GM21825 (cell line): ENCODE measurements around the gene B9D2.
"Not testable (repeated sequence)": the region's sequence is repeated elsewhere in the genome, so short reads cannot be mapped to it uniquely, and the experiment has no call there.

Experiments
- ATAC-seq: cut with Tn5 transposase; IDR thresholded peaks from one replicate; pipeline ENCODE4 v1.9.1; 2021; ENCODE audit warnings: mild to moderate bottlenecking, moderate library complexity; ENCODE audit not compliant: unreplicated experiment

The B9D2 gene

DNA sequence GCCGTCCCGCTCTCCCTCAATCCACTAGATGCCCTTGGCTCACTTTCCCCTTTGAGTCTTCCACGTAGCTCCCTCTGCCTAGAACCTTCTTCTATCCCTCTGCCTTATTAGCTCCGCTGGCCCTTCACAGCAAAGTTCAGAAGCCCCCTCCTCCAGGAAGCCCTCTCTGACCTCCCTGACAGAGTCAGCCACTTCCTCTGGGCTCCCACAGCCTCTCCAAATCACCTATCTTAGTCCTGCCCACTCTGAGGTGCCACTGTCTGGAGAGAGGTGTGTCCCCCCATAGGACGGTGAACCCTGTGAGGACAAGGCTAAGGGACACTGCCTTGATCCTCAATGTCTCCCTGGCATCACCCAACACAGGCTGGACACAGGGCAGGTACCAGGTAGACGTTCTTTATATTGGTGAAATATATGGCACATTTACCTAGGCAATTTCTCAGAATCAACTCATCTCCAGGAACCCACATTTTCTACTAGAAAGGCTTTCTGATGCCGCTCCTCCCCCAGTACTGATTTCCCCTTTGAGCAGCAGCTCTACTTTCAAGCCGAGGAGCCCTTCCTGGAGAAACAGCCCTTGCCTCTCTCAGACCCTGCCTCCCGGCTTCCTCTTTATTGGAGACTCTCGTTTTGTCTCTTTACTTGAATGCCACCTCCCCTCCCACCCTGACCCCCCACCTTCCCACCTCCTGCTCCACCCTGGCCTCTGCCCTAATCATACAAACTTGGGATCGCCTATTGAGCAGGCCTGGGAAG is 6.8 kb downstream of the B9D2 start:
- no peak for ATAC-seq

DNA sequence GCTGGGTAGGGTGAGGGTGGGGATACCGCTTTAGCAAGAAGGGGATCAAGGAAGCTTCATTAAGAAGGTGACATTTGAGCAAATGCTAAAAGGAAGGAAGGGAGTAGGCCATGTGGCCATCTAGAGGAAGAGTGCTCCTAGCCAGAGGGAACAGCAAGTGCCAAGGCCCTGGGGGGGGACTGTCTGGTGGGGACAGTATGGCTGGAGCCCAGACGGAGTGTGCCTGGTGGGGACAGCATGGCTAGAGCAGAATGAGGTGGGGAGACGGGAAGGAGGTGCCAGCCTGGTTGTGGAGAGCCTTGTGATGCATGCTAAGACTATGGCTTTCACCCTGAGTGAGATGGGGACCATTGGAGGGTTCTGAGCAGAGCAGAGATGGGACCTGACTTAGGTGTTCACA is 8.1 kb downstream of the B9D2 start:
- no peak for ATAC-seq

DNA sequence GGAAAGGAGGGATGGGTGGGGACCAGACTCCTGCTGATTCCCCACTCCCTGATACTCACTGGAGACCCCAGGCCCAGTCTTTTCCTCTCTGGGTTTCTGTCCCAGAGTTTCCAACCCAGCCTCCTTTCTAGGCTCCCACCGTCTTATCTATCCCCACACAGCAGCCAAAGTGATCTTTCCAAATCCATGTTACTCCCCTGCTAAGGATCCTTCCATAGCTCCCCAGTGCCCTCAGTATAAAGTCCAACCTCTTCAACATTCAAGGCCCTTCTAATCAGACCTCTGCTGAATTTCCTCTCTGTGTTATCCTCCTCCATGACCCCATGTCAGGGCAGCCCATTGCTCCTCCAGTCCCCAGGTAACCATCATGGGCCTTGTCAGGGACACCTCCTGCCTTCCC is 8.9 kb downstream of the B9D2 start:
- no peak for ATAC-seq

DNA sequence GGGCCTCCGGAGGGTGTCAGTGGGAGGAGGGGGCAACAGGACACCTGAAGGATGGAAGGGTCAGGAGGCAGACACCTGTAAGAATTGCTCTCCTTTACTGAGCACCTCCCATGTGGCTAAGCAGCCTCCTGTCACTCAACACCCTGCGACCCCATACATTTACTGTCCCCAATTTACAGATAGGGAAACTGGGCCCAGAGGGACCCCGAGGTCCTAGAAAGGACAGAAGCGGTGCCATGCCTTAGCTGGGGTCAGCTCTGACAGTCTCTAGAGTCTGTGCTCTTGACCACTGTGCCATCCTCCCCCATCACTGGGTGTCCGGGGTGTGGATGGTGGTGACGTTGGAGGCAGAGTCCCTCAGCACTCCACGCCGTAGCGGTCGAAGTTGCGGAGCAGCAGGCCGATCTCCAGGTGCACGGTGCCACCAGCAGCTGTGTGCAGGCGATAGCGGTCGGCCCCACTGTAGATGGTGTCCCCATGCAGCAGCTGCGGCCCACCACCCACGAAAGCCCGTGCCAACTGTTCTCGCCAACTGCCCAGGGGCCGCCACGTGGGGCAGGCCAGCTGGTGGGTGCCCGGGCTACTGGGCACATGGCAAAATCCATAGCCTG is 9.5 kb downstream of the B9D2 start:
- no peak for ATAC-seq

DNA sequence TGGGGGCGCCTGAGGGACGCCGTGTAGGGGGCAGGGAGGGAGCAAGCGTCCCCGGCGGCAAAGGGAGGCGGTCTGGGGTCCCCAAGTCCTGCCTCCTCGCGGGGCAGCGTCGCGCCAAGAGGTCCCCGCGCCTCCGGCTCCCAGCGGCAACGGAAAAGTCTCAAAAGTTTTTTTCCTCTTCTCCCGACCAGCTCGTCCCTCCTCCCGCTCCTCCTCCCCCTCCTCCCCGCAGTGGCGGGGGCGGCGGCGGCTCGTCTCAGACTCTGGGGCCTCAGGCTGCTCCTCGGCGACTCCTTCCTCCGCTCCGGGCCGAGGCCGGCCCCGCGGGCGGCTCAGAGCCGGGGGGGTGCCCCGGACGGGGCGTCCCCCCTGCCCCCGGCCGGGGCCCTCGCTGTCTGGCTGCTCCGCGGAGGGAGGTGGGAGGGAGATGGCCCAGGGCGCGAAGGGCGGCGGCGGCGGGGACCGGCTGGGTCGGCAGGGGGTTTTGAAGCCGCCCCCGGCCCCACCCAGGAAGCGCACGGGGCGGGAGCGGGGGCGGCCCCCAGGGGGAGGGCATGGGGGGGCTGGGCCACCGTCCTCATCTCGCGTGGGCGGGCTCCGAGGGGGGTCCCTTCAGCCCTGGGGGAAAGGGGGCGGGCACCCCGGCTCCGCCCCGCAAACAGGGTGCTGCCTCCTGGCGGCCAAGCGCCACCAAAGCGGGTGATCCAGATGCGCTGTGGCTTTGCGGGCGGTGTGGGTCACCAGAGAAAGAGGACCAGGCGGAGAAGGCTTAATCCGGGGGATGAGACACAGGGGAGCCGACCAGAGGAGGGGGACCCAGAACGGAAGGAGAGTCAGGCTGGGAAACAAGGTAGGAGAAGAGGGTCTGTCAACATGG is 10.2 kb downstream of the B9D2 start, which contains the start of gene TGFB1:
TGFB1 (minus strand) TSS at position 457 of the 877 bp plus-strand sequence. CDS start 878 bp downstream, outside the sequence.
- peak; percentile 39 for ATAC-seq

DNA sequence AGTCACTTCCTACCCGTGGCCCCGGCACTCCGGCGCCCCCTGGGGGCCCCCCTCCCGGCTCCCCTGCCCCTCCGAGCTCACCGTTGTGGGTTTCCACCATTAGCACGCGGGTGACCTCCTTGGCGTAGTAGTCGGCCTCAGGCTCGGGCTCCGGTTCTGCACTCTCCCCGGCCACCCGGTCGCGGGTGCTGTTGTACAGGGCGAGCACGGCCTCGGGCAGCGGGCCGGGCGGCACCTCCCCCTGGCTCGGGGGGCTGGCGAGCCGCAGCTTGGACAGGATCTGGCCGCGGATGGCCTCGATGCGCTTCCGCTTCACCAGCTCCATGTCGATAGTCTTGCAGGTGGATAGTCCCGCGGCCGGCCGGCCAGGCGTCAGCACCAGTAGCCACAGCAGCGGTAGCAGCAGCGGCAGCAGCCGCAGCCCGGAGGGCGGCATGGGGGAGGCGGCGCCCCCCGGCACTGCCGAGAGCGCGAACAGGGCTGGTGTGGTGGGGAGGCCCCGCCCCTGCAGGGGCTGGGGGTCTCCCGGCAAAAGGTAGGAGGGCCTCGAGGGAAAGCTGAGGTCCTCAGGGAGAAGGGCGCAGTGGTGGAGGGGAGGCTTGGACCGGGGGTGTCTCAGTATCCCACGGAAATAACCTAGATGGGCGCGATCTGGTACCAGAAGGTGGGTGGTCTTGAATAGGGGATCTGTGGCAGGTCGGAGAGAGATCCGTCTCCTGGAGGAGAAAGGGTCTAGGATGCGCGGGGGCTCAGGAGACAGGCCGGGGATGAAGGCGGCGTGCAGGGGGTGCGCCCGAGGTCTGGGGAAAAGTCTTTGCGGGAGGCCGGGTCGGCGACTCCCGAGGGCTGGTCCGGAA is 11.1 kb downstream of the B9D2 start:
- ATAC-seq: no peak

DNA sequence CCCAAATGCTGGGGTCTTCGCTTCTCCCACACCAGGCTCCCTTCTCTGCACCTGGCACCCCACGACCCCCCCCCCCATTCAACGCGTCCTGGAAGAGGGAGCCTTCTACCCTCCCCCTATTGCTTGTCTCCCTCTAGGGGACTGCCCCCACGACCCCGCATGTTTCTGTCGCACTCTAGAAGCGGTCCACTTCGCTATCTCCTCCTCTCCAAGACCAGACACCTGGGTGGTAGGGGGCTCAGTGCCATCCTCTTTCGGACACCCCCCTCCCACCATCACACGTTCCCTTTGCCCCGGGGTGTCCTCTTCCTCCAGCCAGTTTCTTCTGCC is 11.7 kb downstream of the B9D2 start:
- no peak for ATAC-seq

DNA sequence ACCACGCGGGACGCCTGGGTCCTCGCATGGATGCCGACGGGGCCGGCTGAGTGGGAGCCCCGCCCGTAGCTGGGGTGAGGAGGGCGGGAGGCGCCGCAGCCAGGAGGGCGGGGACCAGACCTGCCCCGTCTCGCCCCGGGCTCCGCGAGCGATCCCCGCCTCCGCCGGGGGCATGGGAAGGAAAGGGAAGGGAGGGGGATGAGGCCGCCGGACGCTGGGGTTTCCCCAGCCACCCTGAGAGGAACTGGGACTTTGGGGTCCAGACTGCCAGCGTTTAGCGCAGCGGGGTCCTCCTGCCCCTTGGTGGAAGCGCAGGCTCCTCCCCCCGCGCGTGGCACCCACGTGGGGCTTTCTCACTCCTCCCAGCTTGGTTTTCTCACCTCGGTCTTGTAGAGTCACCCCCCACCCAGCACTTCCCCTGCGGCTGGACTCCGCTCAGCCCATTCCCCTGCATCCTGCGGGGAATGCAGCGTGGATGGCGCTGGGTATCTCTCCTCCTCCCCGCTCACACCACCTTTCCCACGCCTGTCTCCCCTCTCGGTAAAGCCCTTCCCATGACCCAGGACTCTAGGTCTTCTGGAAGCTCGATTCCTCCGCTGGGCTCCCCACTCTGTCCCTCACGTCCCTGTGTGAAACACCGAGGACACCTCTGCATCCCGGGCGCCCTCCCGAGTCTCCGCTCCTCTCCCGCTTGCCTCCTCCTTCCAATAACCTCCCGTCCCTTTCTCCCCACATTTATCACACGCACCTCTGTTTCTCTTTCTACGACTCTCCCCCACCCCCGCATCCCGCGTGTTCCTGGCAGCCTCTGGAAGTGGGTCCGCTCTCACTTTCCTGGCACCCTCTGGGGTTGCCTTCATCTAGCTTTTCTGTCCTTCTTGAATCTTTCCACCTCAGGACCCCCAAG is 12.4 kb downstream of the B9D2 start:
- peak; percentile 34 for ATAC-seq

DNA sequence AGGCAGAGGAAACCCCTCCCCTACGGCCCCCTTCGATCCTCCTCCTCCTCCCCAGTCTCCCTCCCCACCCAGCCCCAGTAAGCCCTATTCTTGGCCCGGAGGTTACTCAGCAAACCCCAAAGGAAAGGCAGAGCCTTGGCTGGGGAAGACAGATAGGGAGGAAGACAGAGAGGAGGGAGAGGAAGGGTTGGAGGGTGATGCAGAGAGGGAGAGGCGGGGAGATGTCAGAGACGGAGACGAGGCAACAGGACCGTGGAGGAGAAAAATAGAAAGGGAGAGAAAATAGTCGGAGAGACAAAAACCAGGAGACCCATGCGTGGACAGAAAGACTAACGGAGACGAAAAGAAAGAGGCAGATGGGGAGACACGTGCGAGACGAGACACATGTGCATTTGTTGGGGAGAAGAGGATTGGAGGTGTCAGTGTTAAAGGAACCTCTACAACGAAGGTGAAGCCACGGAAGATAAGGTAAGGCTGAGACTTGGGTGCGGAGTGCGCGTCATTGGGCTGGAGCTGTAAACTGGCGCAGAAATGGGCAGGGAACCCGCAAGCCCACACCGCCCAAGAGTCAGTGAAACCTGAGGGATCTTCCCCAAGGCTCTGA is 13.1 kb downstream of the B9D2 start:
- ATAC-seq: no peak

DNA sequence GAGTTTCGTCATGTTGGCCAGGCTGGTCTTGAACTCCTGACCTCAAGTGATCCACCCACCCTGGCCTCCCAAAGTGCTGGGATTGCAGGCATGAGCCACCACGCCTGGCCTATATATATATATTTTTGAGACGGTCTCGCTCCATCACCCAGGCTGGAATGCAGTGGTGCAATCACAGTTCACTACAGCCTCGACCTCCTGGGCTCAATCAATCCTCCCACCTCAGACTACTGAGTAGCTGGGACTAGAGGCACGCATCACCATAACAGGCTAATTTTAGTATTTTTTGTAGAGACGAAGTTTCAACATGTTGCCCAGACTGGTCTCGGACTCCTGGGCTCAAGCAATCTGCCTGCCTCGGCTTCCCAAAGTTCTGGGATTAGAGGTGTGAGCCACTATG is 17.0 kb downstream of the B9D2 start:
- ATAC-seq: not testable (repeated sequence)

DNA sequence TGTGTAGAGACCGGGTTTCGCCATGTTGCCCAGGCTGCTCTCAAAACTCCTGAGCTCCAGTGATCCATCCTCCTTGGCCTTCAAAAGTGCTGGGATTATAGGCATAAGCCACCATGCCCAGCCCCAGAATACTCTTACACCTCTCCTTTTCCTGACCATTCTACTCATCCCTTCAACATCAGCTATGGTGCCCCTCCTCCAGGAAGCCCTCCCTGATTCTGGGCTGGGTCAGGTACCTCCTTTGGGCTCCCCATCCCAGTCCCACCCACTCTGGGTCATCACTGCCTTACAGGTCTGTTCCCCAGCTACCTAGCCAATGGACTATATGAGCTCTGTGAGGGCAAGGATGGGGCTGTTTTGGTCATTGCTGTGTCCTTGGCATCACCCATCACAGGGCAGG is 19.8 kb downstream of the B9D2 start:
- no peak for ATAC-seq

DNA sequence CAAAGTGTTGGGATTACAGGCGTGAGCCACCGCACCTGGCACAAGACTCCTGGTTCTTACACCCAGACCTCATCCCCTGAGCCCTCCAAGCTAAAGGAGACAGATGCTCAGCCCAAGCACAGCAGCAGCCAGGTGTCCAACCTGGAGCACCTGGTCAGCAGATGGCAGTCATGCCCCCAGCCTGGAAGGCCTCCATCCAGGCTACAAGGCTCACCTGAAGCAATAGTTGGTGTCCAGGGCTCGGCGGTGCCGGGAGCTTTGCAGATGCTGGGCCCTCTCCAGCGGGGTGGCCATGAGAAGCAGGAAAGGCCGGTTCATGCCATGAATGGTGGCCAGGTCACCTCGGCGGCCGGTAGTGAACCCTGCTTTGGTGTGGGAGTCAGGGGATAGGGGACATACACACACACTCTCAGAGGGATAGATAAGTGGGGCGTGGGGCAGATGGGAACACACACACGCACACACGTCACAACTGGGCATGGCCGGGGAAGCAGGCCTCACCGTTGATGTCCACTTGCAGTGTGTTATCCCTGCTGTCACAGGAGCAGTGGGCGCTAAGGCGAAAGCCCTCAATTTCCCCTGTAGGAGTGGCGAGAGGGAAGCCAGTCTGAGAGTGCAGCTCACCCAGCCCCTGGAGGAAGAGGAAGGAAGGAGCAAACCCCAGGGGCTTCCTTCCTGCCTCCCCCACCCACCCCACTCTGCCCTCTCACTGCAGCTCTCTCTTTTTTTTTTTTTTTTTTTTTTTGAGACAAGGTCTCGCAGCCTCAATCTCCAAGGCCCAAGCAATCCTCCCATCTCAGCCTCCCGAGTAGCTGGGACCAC is 22.1 kb downstream of the B9D2 start:
- no peak for ATAC-seq

DNA sequence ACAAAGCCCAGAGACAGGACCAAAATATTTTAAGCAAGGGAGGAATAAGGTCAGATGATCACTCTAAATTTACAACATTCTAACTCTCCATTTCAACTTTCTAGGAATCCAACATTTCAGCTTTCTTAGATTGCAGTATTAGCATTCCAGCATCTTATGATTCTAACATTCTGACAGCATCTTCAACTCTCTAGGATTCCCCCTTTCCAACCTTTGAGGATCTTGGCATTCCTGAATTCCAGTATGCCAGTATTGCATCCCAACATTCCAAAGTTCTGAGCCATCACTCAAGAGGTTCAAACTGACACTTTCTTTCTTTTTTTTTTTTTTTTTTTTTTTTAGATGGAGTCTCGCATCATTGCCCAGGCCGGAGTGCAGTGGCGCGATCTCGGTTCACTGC is 24.0 kb downstream of the B9D2 start:
- no peak for ATAC-seq

DNA sequence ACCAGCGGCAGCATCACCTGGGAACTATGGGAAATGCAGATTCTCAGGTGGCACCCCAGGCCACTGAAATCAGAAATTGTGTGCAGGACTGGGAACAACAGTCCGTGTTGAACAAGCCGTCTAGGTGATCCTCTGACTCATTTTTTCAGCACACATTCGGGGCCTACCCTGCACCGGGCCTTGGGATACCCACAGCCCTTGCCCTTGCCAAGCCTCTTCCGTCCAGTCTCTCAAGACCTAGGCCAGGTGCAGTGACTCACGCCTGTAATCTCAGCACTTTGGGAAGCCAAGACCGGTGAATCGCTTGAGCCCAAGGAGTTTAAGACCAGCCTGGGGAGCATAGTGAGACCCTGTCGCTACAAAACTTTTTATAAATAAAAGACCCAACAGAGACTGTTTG is 28.5 kb downstream of the B9D2 start:
- ATAC-seq: no peak

DNA sequence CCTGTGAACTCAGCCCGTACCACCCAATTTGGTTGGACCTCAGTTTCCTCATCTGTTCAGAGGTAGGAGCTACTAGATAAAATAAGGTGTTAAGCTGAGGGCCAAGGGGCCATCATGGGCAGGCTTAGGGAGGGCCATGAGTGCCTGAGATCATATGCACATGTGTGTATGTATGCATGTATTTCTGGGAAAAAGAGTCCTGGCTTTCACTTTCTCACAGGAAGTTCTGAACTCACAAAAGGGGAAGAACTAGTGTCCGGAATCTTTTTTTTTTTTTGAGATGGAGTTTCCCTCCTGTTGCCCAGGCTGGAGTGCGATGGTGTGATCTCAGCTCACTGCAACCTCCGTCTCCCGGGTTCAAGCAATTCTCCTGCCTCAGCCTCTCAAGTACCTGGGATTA is 29.2 kb downstream of the B9D2 start:
- ATAC-seq: no peak

DNA sequence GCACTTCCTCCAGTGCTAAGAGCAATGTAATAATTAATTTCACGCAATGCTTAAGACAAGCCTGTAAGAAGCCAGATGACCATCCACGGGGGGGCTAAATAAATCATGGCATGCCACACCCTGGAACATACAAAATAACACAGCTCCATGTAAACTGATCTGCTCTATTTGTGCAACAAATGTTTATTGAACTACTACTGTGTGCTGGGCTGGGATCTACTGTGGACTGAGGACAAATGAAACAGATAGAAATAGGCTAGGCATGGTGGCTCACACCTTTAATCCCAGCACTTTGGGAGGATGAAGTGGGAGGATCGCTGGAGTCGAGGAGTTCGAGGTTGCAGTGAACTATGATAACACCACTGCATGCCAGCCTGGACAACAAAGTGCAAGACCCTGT is 31.5 kb downstream of the B9D2 start:
- no peak for ATAC-seq

DNA sequence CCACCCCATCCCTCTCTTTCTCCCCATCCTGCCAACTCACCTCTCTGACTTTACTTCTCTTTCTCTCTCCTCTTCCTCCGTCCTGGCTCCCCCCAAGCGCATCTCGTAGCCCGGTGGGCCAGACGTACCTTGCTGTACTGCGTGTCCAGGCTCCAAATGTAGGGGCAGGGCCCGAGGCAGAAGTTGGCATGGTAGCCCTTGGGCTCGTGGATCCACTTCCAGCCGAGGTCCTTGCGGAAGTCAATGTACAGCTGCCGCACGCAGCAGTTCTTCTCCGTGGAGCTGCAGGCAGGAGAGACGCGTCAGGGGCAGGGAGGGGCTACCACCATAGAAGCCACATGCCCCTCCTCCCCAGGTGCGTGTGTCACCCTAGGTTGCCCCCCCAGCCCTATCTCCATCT is 31.9 kb downstream of the B9D2 start:
- ATAC-seq: no peak

DNA sequence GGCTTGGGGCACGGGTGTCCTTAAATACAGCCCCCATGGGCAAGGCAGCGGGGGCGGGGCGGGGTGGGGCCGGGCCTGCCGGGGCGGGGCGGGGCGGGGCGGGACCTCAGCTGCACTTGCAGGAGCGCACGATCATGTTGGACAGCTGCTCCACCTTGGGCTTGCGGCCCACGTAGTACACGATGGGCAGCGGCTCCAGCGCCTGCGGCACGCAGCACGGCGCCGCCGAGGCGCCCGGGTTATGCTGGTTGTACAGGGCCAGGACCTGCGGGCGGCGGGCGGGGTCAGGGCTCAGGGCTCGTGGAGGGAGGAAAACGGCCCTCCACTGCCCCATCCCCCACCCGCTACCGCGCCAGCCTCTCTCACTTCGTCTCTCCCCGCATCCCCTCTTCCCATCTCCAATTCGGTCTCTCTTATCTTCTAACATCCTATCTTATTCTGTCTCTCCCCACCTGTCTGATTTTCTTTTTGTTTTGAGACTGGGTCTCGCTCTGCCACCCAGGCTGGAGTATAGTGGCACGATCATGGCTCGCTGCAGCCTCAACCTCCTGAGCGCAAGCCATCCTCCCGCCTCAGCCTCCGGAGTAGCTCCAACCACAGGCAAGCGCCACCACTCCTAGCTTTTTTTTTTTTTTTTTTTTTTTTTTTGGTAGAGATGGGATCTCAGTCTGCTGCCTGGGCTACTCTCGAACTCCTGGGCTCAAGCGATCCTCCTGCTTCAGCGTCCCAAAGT is 32.8 kb downstream of the B9D2 start:
- no peak for ATAC-seq
